Glutamatergic neuron (in vitro differentiated cells): Measurements from ENCODE around the gene NEK10. TPM values are rescaled to one million over a fixed set of nuclear protein-coding genes. Genes with fewer than 3 reads are reported as not detected.
"Not testable (repeated sequence)": the region's sequence is repeated elsewhere in the genome, so short reads cannot be mapped to it uniquely, and the experiment has no call there.

Experiments used
- DNase-seq: peaks from one replicate; pipeline ENCODE4 v3.0.0; 2022
- H3K27ac Mint-ChIP-seq: one replicate; pipeline ENCODE4 v1.8.0; 2020; ENCODE audit warnings: mild to moderate bottlenecking, mixed read lengths, inconsistent platforms; ENCODE audit not compliant: unreplicated experiment
- H3K27me3 Mint-ChIP-seq: one replicate; pipeline ENCODE4 v1.8.0; 2020; ENCODE audit warnings: mild to moderate bottlenecking, moderate library complexity, mixed read lengths, inconsistent platforms; ENCODE audit not compliant: unreplicated experiment
- H3K36me3 Mint-ChIP-seq: one replicate; pipeline ENCODE4 v1.8.0; 2020; ENCODE audit warnings: mild to moderate bottlenecking, mixed read lengths, inconsistent platforms; ENCODE audit not compliant: unreplicated experiment
- H3K4me1 Mint-ChIP-seq: one replicate; pipeline ENCODE4 v1.8.0; 2020; ENCODE audit warnings: mild to moderate bottlenecking, low read depth, mixed read lengths, inconsistent platforms; ENCODE audit not compliant: unreplicated experiment
- H3K4me3 Mint-ChIP-seq: one replicate; pipeline ENCODE4 v1.8.0; 2020; ENCODE audit warnings: mild to moderate bottlenecking, mixed read lengths, inconsistent platforms; ENCODE audit not compliant: unreplicated experiment
- H3K9me3 Mint-ChIP-seq: one replicate; pipeline ENCODE4 v1.8.0; 2020; ENCODE audit warnings: mild to moderate bottlenecking, moderate library complexity, mixed read lengths, inconsistent platforms; ENCODE audit not compliant: unreplicated experiment
- long read RNA-seq: library from polyadenylated mRNA; unstranded; transcript quantifications from one replicate; pipeline ENCODE4 v2.0.0, GENCODE V29; 2020; ENCODE audit not compliant: unreplicated experiment
- total RNA-seq: library from RNA; stranded (reverse); fragmentation: NEBNext Ultra II Directional; extraction: Animal tissue kit (Norgen Biotek cat#: 25700); gene quantifications from one replicate; pipeline ENCODE4 v1.2.1, GENCODE V29; 2021; ENCODE audit not compliant: unreplicated experiment
- TF ChIP-seq, protein P1 (sequence below): fragments of 200-600 bp; sonication (generic); IDR thresholded peaks from one replicate; pipeline ENCODE4 v1.5.0; 2021; ENCODE audit not compliant: partially characterized antibody, unreplicated experiment

The NEK10 gene
- total RNA-seq, result 1.5 TPM
- long read RNA-seq, result 0 reads

DNA sequence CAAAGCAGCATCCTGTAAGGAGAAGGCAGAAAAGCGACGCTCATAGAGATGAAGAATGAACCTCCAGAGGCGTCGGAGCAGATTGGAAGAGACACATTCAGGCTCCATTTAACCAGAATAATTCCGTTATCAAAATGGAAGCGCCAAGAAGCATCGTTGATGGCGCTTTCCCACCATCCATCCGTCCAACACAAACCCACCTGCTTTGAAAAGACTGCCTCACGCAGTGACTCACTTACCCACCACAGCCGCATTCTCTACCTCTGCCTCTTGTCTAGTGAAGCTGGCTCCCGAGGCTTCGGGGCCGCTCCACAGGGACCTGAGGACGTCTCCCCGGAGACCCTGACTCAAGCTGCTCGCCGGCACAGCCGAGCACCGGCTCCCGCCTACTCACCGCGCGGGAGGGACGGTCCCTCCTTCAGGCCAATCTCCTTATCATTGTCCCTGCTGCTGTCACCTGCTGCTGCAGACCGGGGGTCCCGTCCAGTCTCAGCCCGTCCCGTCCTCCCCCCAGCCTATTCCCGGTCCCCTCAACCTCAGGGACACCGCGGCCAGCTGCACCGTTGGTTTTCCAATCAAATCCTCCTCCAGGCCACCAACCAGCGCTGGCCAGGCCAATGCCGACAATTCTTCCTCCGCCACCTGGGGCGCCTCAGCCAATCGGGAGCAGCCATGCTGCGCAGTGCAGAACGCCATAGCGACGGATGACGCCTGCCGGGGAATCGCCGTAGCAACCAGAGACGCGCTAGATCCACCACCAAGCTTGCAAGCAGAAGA, at the start of gene NEK10:
NEK10 (minus strand) TSS at position 553 of the 777 bp plus-strand sequence. CDS start 16,501 bp downstream, outside the sequence.
- H3K4me3 Mint-ChIP-seq, result peak within 1 kb of the TSS; percentile 88
- DNase-seq, result peak; percentile 98
- H3K4me1 Mint-ChIP-seq, result peaks cover 3% of the 10 kb centered on the region
- H3K9me3 Mint-ChIP-seq, result peaks cover 3% of the 10 kb centered on the region
- peak within 1 kb of the TSS; percentile 3 for H3K27ac Mint-ChIP-seq
- peaks cover 8% of the 10 kb centered on the region for H3K27me3 Mint-ChIP-seq
- TF ChIP-seq, protein P1, sequence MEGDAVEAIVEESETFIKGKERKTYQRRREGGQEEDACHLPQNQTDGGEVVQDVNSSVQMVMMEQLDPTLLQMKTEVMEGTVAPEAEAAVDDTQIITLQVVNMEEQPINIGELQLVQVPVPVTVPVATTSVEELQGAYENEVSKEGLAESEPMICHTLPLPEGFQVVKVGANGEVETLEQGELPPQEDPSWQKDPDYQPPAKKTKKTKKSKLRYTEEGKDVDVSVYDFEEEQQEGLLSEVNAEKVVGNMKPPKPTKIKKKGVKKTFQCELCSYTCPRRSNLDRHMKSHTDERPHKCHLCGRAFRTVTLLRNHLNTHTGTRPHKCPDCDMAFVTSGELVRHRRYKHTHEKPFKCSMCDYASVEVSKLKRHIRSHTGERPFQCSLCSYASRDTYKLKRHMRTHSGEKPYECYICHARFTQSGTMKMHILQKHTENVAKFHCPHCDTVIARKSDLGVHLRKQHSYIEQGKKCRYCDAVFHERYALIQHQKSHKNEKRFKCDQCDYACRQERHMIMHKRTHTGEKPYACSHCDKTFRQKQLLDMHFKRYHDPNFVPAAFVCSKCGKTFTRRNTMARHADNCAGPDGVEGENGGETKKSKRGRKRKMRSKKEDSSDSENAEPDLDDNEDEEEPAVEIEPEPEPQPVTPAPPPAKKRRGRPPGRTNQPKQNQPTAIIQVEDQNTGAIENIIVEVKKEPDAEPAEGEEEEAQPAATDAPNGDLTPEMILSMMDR, result no peak
- H3K36me3 Mint-ChIP-seq, result no peaks in the 10 kb centered on the region

GRCh38 chr3:27415202-27415601, 46.0 kb upstream of the NEK10 start:
- DNase-seq, result no peak
- no peaks in the 10 kb centered on the region for H3K27me3 Mint-ChIP-seq
- no peaks in the 10 kb centered on the region for H3K36me3 Mint-ChIP-seq
- no peaks in the 10 kb centered on the region for H3K9me3 Mint-ChIP-seq
- TF ChIP-seq, protein P1, result no peak
- no peaks in the 10 kb centered on the region for H3K4me1 Mint-ChIP-seq
- no peak overlapping the region for H3K27ac Mint-ChIP-seq
- H3K4me3 Mint-ChIP-seq, result no peak overlapping the region

DNA sequence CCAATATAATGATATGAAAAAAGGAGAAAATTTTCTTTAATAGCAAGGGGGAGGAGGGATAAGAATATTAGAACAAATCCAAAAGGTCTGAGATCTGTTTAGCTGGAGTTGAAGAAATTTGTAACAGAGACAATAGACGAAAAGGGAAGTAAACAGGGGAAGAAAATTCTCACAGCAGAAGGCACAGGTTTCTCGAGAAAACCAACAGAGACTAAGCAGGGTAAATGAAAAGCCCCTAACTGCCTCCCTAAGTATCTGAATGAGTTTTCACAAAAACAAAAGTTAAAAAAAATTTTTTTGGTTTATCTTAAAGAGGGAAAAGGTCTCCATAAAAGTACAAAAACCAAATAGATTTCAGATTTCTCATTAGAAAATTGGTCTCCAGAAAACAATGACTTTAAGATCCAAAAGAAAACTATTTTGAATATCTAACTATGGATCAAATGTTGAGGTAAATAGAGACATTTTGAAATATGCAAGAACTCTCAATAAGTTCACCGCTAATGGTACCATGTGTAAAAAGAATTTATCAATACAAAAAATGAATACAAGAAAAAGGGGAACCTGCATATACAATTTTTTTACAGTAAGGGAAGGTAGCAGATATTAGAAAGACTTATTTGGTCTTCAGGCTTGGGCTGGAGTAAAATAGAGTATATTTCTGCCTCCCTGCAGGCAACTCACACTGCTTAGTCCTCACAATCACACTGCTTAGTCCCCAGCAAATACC, 23.9 kb upstream of the NEK10 start:
- Mint-ChIP-seq H3K27ac (no peak overlapping the region), H3K27me3 (peaks cover 2% of the 10 kb centered on the region), H3K4me3 (no peak overlapping the region), H3K4me1 (no peaks in the 10 kb centered on the region), H3K36me3 (no peaks in the 10 kb centered on the region), H3K9me3 (no peaks in the 10 kb centered on the region)
- TF ChIP-seq, protein P1, result no peak
- no peak for DNase-seq

- H3K9me3 Mint-ChIP-seq, DNase-seq, H3K27ac Mint-ChIP-seq, H3K36me3 Mint-ChIP-seq, H3K27me3 Mint-ChIP-seq, H3K4me1 Mint-ChIP-seq, H3K4me3 Mint-ChIP-seq: not testable (repeated sequence)
These were observed 23.2 kb upstream of the NEK10 start for GRCh38 chr3:27392414-27392813.

- Mint-ChIP-seq H3K4me1 (no peaks in the 10 kb centered on the region), H3K27me3 (peaks cover 2% of the 10 kb centered on the region), H3K9me3 (no peaks in the 10 kb centered on the region), H3K4me3 (no peak overlapping the region), H3K36me3 (no peaks in the 10 kb centered on the region), H3K27ac (no peak overlapping the region)
- TF ChIP-seq, protein P1, result no peak
- DNase-seq, result no peak
These were observed 22.6 kb upstream of the NEK10 start for GRCh38 chr3:27391796-27392195.
